T-helper 1 cell treated with Interleukin-12 subunit alpha and Interleukin-12 subunit beta and Interleukin-4 antibody, amounts not matched to agents 30 μg/mL and 1 μg/mL, for 36 hours (primary cell): Measurements from ENCODE around the gene NRARP.
"Not testable (repeated sequence)": the region's sequence is repeated elsewhere in the genome, so short reads cannot be mapped to it uniquely, and the experiment has no call there.

ENCODE experiments used
- H3K27ac Mint-ChIP-seq: one replicate; pipeline ENCODE4 v1.8.0; 2021; ENCODE audit warnings: mild to moderate bottlenecking, mixed read lengths
- H3K27me3 Mint-ChIP-seq: one replicate; pipeline ENCODE4 v1.8.0; 2021; ENCODE audit warnings: low read depth, mixed read lengths
- H3K36me3 Mint-ChIP-seq: one replicate; pipeline ENCODE4 v1.8.0; 2021; ENCODE audit warnings: low read depth, mixed read lengths
- H3K4me1 Mint-ChIP-seq: one replicate; pipeline ENCODE4 v1.8.0; 2021; ENCODE audit warnings: low read depth, mixed read lengths
- H3K4me3 Mint-ChIP-seq: one replicate; pipeline ENCODE4 v1.8.0; 2021; ENCODE audit warnings: mild to moderate bottlenecking, moderate library complexity, mixed read lengths
- H3K9me3 Mint-ChIP-seq: one replicate; pipeline ENCODE4 v1.8.0; 2021; ENCODE audit warnings: mixed read lengths

NRARP gene

GRCh38 chr9:137329590-137329989, 27.5 kb upstream of the NRARP start:
- not testable (repeated sequence) for H3K4me3 Mint-ChIP-seq, H3K27me3 Mint-ChIP-seq, H3K27ac Mint-ChIP-seq, H3K36me3 Mint-ChIP-seq
- Mint-ChIP-seq H3K4me1 (peaks cover 17% of the 10 kb centered on the region), H3K9me3 (peaks cover 30% of the 10 kb centered on the region)

GRCh38 chr9:137327641-137328550, 25.8 kb upstream of the NRARP start:
- H3K27ac Mint-ChIP-seq = peak overlapping the region; percentile 20
- not testable (repeated sequence) for H3K4me3 Mint-ChIP-seq, H3K27me3 Mint-ChIP-seq, H3K36me3 Mint-ChIP-seq
- peaks cover 17% of the 10 kb centered on the region for H3K4me1 Mint-ChIP-seq
- peaks cover 30% of the 10 kb centered on the region for H3K9me3 Mint-ChIP-seq

GRCh38 chr9:137326445-137327065, 24.5 kb upstream of the NRARP start:
- Mint-ChIP-seq H3K4me1 (peaks cover 17% of the 10 kb centered on the region), H3K4me3 (peak overlapping the region; percentile 61), H3K36me3 (no peaks in the 10 kb centered on the region), H3K27me3 (no peaks in the 10 kb centered on the region), H3K27ac (peak overlapping the region; percentile 85), H3K9me3 (peaks cover 27% of the 10 kb centered on the region)

- Mint-ChIP-seq H3K27ac (peak overlapping the region; percentile 85), H3K4me1 (peaks cover 17% of the 10 kb centered on the region), H3K4me3 (no peak overlapping the region), H3K27me3 (no peaks in the 10 kb centered on the region), H3K36me3 (no peaks in the 10 kb centered on the region), H3K9me3 (peaks cover 25% of the 10 kb centered on the region)
Observed at GRCh38 chr9:137325799-137326198, 23.7 kb upstream of the NRARP start.

- H3K27ac Mint-ChIP-seq = no peak overlapping the region
- H3K4me1 Mint-ChIP-seq = peaks cover 20% of the 10 kb centered on the region
- H3K36me3 Mint-ChIP-seq = no peaks in the 10 kb centered on the region
- H3K4me3 Mint-ChIP-seq = no peak overlapping the region
- peaks cover 18% of the 10 kb centered on the region for H3K9me3 Mint-ChIP-seq
- no peaks in the 10 kb centered on the region for H3K27me3 Mint-ChIP-seq
Observed at GRCh38 chr9:137325124-137325523, 23.1 kb upstream of the NRARP start.

GRCh38 chr9:137323531-137324331, 21.7 kb upstream of the NRARP start:
- H3K36me3 Mint-ChIP-seq = no peaks in the 10 kb centered on the region
- H3K4me3 Mint-ChIP-seq = no peak overlapping the region
- H3K27me3 Mint-ChIP-seq = no peaks in the 10 kb centered on the region
- H3K9me3 Mint-ChIP-seq = peaks cover 15% of the 10 kb centered on the region
- no peak overlapping the region for H3K27ac Mint-ChIP-seq
- peaks cover 20% of the 10 kb centered on the region for H3K4me1 Mint-ChIP-seq

- Mint-ChIP-seq H3K4me3 (no peak overlapping the region), H3K27ac (no peak overlapping the region), H3K9me3 (peaks cover 3% of the 10 kb centered on the region), H3K27me3 (no peaks in the 10 kb centered on the region), H3K4me1 (peaks cover 11% of the 10 kb centered on the region), H3K36me3 (no peaks in the 10 kb centered on the region)
Observed at GRCh38 chr9:137321726-137322361, 19.8 kb upstream of the NRARP start.

GRCh38 chr9:137320555-137321384, 18.7 kb upstream of the NRARP start:
- no peaks in the 10 kb centered on the region for H3K36me3 Mint-ChIP-seq
- H3K9me3 Mint-ChIP-seq = no peaks in the 10 kb centered on the region
- H3K4me3 Mint-ChIP-seq = no peak overlapping the region
- H3K27me3 Mint-ChIP-seq = no peaks in the 10 kb centered on the region
- peak overlapping the region; percentile 57 for H3K27ac Mint-ChIP-seq
- peaks cover 5% of the 10 kb centered on the region for H3K4me1 Mint-ChIP-seq

GRCh38 chr9:137319739-137320551, 17.9 kb upstream of the NRARP start:
- Mint-ChIP-seq H3K9me3 (no peaks in the 10 kb centered on the region), H3K4me3 (no peak overlapping the region), H3K27ac (no peak overlapping the region), H3K27me3 (no peaks in the 10 kb centered on the region), H3K4me1 (peaks cover 4% of the 10 kb centered on the region), H3K36me3 (no peaks in the 10 kb centered on the region)

GRCh38 chr9:137319011-137319738, 17.1 kb upstream of the NRARP start:
- Mint-ChIP-seq H3K27me3 (no peaks in the 10 kb centered on the region), H3K9me3 (no peaks in the 10 kb centered on the region), H3K4me1 (peaks cover 4% of the 10 kb centered on the region), H3K4me3 (no peak overlapping the region), H3K36me3 (no peaks in the 10 kb centered on the region), H3K27ac (no peak overlapping the region)

- Mint-ChIP-seq H3K4me3 (no peak overlapping the region), H3K9me3 (no peaks in the 10 kb centered on the region), H3K4me1 (peaks cover 4% of the 10 kb centered on the region), H3K36me3 (no peaks in the 10 kb centered on the region), H3K27me3 (no peaks in the 10 kb centered on the region), H3K27ac (no peak overlapping the region)
Observed at GRCh38 chr9:137318602-137319001, 16.5 kb upstream of the NRARP start.

GRCh38 chr9:137317718-137318511, 15.8 kb upstream of the NRARP start:
- H3K36me3 Mint-ChIP-seq = no peaks in the 10 kb centered on the region
- no peak overlapping the region for H3K27ac Mint-ChIP-seq
- no peak overlapping the region for H3K4me3 Mint-ChIP-seq
- peaks cover 4% of the 10 kb centered on the region for H3K4me1 Mint-ChIP-seq
- no peaks in the 10 kb centered on the region for H3K27me3 Mint-ChIP-seq
- H3K9me3 Mint-ChIP-seq = no peaks in the 10 kb centered on the region
